GM04504 (cell line): ENCODE results near the gene WIZ.

Source experiments
- DNase-seq: peaks from one replicate; pipeline ENCODE4 v3.0.0-alpha.2; 2012; ENCODE audit warnings: low read depth

WIZ gene

DNA sequence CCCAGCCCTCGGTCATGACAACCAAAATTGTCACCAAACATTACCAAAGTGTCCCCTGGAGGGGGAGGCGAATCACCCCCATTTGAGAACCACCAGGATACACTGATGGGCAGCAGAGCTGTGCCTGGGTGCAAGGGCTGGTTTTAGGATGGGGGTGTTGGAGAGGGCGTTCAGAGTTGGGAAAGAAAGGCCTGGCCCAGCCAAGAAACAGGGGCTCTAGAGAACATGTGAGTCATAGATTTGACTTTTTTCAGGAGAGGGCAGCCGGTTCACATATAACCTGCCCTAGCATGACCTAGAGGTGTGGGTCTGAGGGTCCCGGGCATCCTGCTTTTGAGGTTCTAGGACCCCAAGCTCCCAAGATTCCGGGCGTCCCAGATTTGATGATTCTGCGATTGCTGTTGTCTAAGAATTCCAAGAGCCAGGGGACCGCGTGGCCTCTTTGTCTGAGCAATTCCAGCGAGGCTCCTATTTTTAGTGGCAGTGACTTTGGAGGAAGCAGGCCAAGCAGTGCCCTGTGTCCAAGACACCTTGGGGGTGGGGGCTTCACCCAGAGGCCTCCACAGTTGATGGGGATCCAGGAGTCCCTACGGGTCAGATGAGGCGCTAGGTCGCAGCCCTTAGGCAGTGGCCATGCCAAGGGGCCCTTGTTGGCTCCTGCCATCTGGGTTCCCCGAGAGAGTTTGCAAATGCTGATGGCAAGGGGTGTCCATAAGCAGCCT, 5.1 kb downstream of the WIZ start:
- no peak for DNase-seq

GRCh38 chr19:15443838-15444237, 5.9 kb downstream of the WIZ start:
- DNase-seq, result no peak

DNA sequence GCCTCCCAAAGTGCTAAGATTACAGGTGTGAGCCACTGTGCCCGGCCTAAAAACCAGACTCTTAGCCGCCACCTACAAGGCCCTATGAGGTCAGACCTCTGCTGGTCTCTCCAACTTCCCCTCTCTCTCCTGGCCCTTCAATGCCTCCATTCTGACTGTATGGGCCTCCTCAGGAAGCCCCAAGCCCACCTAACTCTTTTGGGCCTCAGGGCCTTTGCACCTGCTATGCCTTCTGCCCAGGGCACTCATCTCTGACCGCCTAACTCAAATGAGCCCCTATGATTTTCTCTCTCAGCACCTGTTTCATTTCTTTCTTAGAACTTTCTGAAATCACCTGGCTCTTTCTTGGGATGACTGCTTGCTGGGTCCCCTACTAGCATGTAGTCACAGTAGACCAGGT, 6.4 kb downstream of the WIZ start:
- DNase-seq, result no peak

DNA sequence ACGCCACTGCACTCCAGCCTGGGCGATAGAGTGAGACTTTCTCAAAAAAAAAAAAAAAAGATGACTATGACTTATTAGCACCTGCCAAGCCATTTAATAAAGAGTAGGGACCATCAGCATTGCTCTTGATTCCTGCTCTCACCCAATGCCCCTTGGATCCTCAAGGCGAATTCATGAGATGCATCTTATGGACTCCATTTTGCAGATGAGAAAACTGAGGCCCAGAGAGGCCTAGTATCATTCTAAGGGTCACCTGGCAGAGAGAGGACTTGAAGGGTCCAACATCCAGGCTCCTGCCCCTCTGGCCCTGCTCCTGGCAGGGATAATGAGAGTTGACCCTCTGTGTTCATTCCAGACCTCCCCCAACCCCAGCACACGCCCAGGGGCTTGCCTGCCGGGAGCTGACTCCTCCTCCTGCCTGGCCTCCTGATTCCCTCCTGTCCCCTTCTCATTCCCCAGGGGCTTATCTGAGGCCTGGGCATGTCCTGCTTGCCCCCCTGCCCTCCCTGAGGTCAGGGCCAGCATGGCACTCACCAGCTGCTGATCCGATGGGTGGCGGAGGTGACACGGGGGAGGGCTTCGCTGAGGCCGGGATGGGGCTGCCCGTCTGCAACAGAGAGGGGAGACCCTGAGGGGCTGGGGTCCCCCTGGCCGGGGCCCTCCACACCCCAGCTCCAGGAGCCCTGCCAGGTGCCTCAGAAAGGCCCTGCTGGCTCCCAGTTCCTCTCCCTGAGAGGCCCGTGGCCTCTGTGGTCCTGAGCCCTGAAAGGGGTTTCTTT, 7.4 kb downstream of the WIZ start:
- DNase-seq, result no peak

GRCh38 chr19:15441317-15441716, 8.4 kb downstream of the WIZ start:
- no peak for DNase-seq

- DNase-seq, result no peak
Measured at GRCh38 chr19:15439821-15440641, 9.7 kb downstream of the WIZ start.

DNA sequence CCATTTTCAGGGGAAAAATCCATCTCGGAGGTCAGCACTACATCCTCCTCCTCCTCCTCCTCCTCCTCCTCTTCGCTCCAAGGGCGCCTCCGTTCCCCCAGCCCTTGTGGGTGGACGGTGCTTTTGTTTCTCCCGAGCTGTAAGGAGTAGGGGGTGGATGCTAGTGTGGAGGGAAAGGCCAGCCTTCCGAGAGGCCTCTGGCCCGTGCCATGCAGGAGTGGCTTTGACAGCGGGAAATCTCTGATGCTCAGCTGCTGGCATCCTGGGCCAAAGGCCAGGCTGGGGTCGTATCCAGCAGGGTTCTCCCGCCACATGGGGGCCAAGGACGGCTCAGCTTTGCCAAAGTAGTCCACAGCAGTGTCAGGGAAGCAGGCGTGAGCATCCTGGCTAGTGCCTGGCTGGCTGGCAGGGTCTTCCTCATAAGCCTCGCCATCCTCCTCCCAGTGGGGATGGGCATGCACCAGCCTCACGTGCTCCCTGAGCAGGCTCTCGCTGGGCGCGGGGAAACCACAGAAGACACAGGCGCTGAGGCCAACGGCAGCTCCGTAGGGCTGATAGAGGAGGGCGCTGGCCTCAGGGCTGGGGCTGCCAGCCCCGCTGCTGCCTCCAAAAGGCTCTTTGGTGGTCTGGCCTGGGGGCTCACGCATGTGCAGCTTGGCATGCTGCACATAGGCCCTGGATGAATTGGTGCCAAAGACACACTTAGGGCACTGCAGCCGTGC, 10.5 kb downstream of the WIZ start:
- DNase-seq, result no peak

- DNase-seq, result no peak
Measured at GRCh38 chr19:15438577-15438976, 11.2 kb downstream of the WIZ start.

GRCh38 chr19:15438124-15438496, 11.6 kb downstream of the WIZ start:
- DNase-seq, result no peak

DNA sequence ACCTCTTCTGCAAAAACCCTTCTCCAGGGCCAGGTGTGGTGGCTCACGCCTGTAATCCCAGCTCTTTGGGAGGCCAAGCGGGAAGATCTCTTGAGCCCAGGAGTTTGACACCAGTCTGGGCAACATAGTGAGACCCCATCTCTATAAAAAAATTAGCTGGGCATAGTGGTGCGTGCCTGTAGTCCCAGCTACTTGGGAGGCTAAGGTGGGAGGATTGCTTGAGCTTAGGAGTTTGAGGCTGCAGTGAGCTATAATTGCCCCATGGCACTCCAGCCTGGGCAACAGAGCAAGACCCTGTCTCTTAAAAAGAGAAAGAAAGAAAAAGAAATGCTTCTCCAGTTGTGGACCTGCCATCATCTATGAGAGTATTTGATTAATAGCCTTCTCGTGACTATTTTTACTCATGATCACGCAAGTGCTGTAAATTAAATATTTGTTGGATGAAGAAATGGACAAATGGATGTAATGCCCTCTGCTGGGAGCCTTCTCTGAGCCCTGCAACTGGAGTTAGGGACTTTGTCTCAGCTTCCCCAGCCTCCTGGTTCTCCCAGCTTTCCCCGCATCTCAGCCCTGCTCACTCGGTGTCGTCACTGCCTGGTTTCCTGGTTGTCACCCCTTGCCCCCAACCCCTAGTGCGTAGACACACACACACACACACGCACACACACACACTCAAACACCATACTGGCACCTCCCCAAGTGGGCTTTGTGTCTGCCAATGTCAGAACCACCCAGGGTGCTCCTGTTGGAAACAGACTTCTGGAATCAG, 12.2 kb downstream of the WIZ start:
- DNase-seq, result peak; percentile 56

DNA sequence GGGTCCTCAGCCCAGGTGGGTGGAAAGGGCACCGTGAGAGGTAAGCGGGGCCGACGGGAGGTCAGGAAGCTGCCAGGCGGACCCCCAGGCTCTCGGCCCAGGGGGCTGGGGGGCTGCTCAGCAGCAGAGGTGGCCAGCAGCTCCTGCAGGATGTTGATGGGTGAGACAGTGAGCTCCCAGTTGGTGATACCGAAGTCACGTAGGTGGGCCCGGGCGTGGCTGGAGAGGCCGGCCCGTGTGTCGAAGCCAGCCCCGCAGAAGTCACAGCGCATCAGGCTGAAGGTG, 13.0 kb downstream of the WIZ start:
- no peak for DNase-seq

DNA sequence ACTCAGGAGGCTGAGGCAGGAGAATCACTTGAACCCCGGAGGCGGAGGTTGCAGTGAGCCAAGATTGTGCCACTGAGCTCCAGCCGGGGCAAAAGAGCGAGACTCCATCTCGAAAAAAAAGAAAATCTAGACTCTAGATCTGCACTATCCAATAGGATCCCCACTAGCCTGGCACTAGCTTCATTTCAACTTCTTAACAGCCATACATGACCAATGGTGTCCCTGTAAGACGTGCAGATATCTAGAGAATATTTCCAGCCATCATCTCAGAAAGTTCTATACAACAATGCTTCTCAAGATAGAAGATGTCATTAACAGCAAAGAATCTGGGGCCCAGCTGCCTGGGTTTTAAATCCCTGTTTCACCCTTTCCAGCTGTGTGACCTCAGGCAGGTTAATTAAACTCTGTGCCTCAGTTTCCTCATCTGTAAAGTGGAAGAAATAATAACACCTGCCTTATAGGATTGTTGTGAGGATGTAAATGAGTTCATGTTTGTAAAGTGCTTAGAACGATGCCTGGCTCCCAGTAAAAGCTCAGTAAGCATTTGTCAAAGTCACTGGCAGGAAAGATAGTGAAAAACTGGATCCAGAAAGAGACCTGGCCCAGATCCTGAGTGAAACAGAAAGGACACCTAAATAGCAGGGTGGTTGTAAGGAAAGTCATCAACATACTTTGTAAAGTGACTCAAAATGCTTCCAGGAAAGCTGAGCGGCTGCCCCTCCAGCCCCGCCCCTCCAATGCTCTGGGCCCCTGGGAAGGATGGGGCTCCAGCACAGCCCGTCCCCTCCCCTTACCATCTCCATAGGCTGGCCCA, 13.5 kb downstream of the WIZ start:
- DNase-seq, result no peak

DNA sequence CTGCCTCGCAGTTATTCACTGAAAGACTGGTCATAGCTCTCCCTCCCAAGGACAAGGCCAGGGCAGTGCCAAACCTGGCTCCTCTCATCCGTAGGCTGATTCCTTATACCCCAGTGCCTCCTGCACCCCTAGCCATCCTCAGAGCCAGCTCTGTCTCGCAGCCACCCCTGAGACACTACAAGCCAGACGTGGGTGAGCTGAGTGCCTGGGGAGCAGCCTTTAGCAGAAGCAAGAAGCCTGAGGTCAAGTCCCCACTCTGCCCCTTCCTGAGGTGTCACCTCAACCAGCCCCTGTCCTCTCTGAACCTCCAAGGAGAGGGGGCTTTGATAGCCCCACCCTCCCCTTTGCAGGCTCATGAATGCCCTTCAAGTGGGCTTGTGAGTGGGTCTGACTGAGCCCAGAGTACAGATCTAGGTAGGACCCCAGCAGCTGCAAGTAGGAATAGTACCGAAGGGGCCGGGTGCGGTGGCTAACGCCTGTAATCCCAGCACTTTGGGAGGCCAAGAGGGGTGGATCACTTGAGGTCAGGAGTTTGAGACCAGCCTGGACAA, 16.2 kb downstream of the WIZ start:
- DNase-seq, result no peak

GRCh38 chr19:15432629-15433518, 16.9 kb downstream of the WIZ start:
- peak; percentile 81 for DNase-seq

- no peak for DNase-seq
Measured at GRCh38 chr19:15432018-15432494, 17.7 kb downstream of the WIZ start.

DNA sequence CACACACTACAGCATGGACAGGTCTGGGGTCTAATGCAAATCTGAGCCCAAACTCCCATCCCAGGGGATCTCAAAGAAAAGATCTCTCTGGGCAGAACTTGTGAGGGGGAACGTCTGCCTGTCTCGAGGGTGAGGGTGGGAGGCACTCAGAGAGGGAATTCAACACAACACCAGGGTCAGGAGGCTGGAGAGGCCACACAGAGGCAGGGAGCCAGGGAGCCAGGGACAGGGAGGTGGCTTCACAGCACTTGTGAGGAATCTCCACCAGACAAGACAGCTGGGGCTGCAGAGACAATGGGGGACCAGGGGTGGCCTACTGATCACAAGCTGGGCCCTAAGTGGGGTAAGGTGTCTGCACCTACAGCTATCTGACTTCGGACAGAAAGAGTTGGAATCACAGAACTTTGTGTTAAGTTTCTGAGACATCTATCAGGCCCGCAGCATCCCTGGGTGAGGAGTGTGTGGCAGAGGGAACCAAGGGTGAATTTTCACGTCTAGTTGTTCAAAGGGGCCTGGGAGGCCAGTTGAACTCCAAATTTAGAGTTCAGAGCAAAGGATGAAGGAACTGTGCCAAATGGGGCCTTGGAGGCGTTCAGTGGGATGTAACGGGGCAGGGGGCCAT, 18.2 kb downstream of the WIZ start:
- no peak for DNase-seq

GRCh38 chr19:15430526-15431120, 19.1 kb downstream of the WIZ start:
- no peak for DNase-seq

DNA sequence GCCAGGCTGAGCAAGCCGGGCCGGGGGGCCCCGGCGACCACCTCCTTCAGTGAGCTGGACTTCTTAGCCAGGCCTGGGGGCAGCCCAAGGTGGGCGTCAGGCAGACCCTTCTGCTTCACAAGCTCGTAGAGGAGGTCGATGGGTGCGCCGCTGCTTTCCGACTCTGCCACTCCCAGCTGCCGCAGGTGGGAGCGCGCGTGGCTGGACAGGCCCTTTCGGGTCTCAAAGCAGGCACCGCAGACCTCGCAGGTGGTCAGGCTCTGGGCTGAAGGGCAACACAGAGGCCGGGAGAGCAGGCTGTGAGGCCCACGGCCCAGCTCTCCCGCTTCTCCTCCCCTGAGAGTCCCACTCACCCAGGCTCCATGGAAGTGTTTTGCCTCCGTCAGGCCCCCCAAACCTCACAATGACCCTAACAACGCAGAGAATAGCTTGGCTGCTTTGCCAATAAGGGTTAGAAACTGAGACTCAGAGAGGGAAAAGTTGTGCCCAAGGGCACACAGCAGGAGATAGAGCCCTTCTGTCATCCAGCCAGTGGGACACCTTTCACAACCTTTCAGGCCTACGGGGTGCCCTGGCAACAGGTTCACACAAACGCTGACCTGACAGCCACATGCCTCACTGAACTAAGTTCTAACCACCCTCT, 19.8 kb downstream of the WIZ start:
- no peak for DNase-seq
